Measurements from ENCODE around the gene MYT1. TPM values are rescaled to one million over a fixed set of nuclear protein-coding genes. Genes with fewer than 3 reads are reported as not detected.

The MYT1 gene
- total and polyA plus RNA-seq, 2 of the 13 experiments (the other 11 are each of a cell fraction or from before 2014, with no cell fraction given) = 0.58 to 2.5 TPM

DNA sequence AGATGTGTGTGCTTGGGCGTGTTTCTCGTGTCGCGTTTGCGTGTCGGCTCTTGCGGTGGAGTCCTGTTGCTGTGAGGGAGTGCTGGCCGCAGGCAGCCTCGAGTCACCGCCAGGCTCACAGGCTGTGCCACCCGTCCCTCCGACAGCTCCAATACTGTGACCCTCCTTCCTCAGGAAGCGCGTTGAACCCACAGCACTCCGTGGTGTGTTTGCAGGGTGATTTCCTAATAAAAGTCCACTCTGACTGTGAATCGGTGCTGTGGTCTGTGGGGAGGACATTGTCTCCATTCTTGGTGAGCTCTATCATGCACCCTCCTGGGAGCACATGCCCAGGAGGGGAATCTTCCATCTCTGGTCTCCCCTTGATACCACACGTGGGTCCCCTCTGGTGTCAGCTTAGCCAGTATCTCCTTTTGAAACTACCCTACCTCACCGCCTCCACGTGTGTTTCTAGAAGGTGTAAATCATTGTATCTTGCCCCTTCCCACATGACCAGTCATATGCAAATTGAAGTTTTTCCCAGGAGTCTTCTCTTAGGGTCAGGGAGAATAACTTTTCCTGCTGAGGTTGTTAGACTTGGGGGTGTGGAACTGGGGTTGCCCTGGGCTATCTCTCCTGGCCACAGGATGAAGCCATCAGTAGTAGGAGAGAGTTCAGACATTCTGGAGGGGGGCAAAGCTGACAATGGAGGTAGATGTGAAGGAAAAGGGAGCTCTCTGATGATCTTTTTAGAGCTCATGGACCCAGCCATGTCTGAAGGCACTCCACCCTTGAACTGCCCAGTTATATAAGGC is 77.9 kb downstream of the MYT1 start (continued):
- no peak for TF ChIP-seq ZBTB1 (CRISPR knock-in tag; IDR thresholded peaks at IDR 0.05; ENCODE audit: borderline replicate concordance)
- TF ChIP-seq, protein P1, sequence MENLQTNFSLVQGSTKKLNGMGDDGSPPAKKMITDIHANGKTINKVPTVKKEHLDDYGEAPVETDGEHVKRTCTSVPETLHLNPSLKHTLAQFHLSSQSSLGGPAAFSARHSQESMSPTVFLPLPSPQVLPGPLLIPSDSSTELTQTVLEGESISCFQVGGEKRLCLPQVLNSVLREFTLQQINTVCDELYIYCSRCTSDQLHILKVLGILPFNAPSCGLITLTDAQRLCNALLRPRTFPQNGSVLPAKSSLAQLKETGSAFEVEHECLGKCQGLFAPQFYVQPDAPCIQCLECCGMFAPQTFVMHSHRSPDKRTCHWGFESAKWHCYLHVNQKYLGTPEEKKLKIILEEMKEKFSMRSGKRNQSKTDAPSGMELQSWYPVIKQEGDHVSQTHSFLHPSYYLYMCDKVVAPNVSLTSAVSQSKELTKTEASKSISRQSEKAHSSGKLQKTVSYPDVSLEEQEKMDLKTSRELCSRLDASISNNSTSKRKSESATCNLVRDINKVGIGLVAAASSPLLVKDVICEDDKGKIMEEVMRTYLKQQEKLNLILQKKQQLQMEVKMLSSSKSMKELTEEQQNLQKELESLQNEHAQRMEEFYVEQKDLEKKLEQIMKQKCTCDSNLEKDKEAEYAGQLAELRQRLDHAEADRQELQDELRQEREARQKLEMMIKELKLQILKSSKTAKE (CRISPR knock-in tag; IDR thresholded peaks at IDR 0.05; ENCODE audit: borderline replicate concordance) = peak; percentile 57; the same call in 1 of the 2 replicates
- no peak for TF ChIP-seq POGZ (CRISPR knock-in tag; IDR thresholded peaks at IDR 0.05)
- TF ChIP-seq HNF4G (IDR thresholded peaks at IDR 0.05; ENCODE audit: borderline replicate concordance, low read depth, low read length) = no peak
- TF ChIP-seq HNF4G (CRISPR knock-in tag; IDR thresholded peaks at IDR 0.05; ENCODE audit: borderline replicate concordance, low read depth) = 0 out of 2 replicates have a peak, but pooled peaks have one; percentile 17
- TF ChIP-seq MIER3 (CRISPR knock-in tag; IDR thresholded peaks at IDR 0.05; ENCODE audit: borderline replicate concordance) = no peak
- no peak for TF ChIP-seq ZNF570 (CRISPR knock-in tag; IDR thresholded peaks at IDR 0.05; ENCODE audit: borderline replicate concordance)
- TF ChIP-seq, protein P2, sequence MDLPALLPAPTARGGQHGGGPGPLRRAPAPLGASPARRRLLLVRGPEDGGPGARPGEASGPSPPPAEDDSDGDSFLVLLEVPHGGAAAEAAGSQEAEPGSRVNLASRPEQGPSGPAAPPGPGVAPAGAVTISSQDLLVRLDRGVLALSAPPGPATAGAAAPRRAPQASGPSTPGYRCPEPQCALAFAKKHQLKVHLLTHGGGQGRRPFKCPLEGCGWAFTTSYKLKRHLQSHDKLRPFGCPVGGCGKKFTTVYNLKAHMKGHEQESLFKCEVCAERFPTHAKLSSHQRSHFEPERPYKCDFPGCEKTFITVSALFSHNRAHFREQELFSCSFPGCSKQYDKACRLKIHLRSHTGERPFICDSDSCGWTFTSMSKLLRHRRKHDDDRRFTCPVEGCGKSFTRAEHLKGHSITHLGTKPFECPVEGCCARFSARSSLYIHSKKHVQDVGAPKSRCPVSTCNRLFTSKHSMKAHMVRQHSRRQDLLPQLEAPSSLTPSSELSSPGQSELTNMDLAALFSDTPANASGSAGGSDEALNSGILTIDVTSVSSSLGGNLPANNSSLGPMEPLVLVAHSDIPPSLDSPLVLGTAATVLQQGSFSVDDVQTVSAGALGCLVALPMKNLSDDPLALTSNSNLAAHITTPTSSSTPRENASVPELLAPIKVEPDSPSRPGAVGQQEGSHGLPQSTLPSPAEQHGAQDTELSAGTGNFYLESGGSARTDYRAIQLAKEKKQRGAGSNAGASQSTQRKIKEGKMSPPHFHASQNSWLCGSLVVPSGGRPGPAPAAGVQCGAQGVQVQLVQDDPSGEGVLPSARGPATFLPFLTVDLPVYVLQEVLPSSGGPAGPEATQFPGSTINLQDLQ (CRISPR knock-in tag; IDR thresholded peaks at IDR 0.05) = no peak
- TF ChIP-seq NFYB (CRISPR knock-in tag; IDR thresholded peaks at IDR 0.05) = no peak
- TF ChIP-seq ZNF616 (CRISPR knock-in tag; IDR thresholded peaks at IDR 0.05; ENCODE audit: low read depth) = peak; percentile 54; the same call in 1 of the 2 replicates
- TF ChIP-seq, protein P3, sequence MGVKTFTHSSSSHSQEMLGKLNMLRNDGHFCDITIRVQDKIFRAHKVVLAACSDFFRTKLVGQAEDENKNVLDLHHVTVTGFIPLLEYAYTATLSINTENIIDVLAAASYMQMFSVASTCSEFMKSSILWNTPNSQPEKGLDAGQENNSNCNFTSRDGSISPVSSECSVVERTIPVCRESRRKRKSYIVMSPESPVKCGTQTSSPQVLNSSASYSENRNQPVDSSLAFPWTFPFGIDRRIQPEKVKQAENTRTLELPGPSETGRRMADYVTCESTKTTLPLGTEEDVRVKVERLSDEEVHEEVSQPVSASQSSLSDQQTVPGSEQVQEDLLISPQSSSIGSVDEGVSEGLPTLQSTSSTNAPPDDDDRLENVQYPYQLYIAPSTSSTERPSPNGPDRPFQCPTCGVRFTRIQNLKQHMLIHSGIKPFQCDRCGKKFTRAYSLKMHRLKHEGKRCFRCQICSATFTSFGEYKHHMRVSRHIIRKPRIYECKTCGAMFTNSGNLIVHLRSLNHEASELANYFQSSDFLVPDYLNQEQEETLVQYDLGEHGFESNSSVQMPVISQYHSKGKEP (CRISPR knock-in tag; IDR thresholded peaks at IDR 0.05) = no peak
- TF ChIP-seq GABPA (IDR thresholded peaks at IDR 0.05; ENCODE audit: low read depth, low read length) = no peak
- TF ChIP-seq GABPA (CRISPR knock-in tag; IDR thresholded peaks at IDR 0.05; ENCODE audit: low read depth) = 0 out of 2 replicates have a peak, but pooled peaks have one; percentile 0
- TF ChIP-seq ZNF768 (CRISPR knock-in tag; IDR thresholded peaks at IDR 0.05) = peak; percentile 62; the same call in 1 of the 2 replicates
- TF ChIP-seq, protein P4, sequence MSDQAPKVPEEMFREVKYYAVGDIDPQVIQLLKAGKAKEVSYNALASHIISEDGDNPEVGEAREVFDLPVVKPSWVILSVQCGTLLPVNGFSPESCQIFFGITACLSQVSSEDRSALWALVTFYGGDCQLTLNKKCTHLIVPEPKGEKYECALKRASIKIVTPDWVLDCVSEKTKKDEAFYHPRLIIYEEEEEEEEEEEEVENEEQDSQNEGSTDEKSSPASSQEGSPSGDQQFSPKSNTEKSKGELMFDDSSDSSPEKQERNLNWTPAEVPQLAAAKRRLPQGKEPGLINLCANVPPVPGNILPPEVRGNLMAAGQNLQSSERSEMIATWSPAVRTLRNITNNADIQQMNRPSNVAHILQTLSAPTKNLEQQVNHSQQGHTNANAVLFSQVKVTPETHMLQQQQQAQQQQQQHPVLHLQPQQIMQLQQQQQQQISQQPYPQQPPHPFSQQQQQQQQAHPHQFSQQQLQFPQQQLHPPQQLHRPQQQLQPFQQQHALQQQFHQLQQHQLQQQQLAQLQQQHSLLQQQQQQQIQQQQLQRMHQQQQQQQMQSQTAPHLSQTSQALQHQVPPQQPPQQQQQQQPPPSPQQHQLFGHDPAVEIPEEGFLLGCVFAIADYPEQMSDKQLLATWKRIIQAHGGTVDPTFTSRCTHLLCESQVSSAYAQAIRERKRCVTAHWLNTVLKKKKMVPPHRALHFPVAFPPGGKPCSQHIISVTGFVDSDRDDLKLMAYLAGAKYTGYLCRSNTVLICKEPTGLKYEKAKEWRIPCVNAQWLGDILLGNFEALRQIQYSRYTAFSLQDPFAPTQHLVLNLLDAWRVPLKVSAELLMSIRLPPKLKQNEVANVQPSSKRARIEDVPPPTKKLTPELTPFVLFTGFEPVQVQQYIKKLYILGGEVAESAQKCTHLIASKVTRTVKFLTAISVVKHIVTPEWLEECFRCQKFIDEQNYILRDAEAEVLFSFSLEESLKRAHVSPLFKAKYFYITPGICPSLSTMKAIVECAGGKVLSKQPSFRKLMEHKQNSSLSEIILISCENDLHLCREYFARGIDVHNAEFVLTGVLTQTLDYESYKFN (CRISPR knock-in tag; conservative IDR thresholded peaks at IDR 0.05) = no peak
- no peak for TF ChIP-seq CCAR2 (optimal IDR thresholded peaks at IDR 0.05; ENCODE audit: low read depth, low read length)
- TF ChIP-seq ZKSCAN8 (CRISPR knock-in tag; IDR thresholded peaks at IDR 0.05; ENCODE audit: borderline replicate concordance) = no peak

All from HepG2 (cell line).